ENCODE measurements around the gene KASH5. TPM values are rescaled to one million over a fixed set of nuclear protein-coding genes. Genes with fewer than 3 reads are reported as not detected.

Gene KASH5
- total and polyA plus RNA-seq, 2 donors (not counting 1 experiment from before 2014, with no cell fraction given) = 0.67 to 0.74 TPM

- Histone ChIP-seq H3K4me3 (ENCODE audit: control extremely low read depth in 1 of 5, extremely low read depth in 1 of 5, insufficient read depth in 1 of 5, low read depth in 2 of 5, low read length in 4 of 5) (peak overlapping the region in 2 of 5 experiments; percentile 1 to 32), H3K79me2 (ENCODE audit: control insufficient read depth, insufficient read depth, low read length) (no peaks in the 10 kb centered on the region), H2AFZ (ENCODE audit: insufficient read depth, low read depth, low read length, poor library complexity, severe bottlenecking) (peak overlapping the region; percentile 65), H3K9ac (ENCODE audit: low read length) (peak overlapping the region; percentile 48), H4K20me1 (ENCODE audit: control insufficient read depth, insufficient read depth, low read length, poor library complexity, severe bottlenecking) (no peaks in the 10 kb centered on the region), H3K27me3 (replicated peaks in 1 of 4; ENCODE audit: control extremely low read depth in 1 of 4, control insufficient read depth in 3 of 4, insufficient read depth in 4 of 4, low read length in 3 of 4) (no peaks in the 10 kb centered on the region), H3K4me2 (replicated peaks; ENCODE audit: low read depth, low read length, poor library complexity, severe bottlenecking) (peak overlapping the region; percentile 62), H3K4me1 (ENCODE audit: control insufficient read depth in 2 of 2, insufficient read depth in 2 of 2, low read length in 2 of 2) (peaks cover 21 to 46% of the 10 kb centered on the region in 2 donors), H3K9me3 (ENCODE audit: control extremely low read depth in 1 of 3, control insufficient read depth in 2 of 3, insufficient read depth in 1 of 3, low read length in 2 of 3) (peaks cover 0 to 6% (median 0%) of the 10 kb centered on the region in 3 donors), H3K27ac (ENCODE audit: low read length in 2 of 2) (peak overlapping the region; percentile 51 to 65), H3K36me3 (replicated peaks in 1 of 2; ENCODE audit: control extremely low read depth in 1 of 2, control insufficient read depth in 1 of 2, extremely low read depth in 1 of 2, insufficient read depth in 2 of 2, low read length in 1 of 2) (no peaks in the 10 kb centered on the region)
- H3K9me3 Mint-ChIP-seq (ENCODE audit: insufficient read depth) = no peaks in the 10 kb centered on the region
- ChIA-PET POLR2A (interaction anchor here (0.5 to 2.9 kb wide), 14 partner anchors 12 to 308 kb away, joined by 3 to 18 read pairs (median 4); partner anchors contain the start of genes CD37, FLT3LG and TEAD2), CTCF (interaction anchor here (0.6 to 5.9 kb wide), 52 partner anchors 8 to 289 kb away, joined by 3 to 54 read pairs (median 6); partner anchors contain the start of genes ALDH16A1, CD37, FLT3LG and GFY)
- no peaks in the 10 kb centered on the region for H3K27me3 Mint-ChIP-seq
- H3K4me1 Mint-ChIP-seq = peaks cover 41% of the 10 kb centered on the region
- H3K4me3 Mint-ChIP-seq = peak overlapping the region; percentile 61
- intact Hi-C loops (cut with micrococcal nuclease) = loop anchor here (1.0 to 5.0 kb wide), 5 partner anchors 28 to 164 kb away; partner anchors contain the start of genes CD37, DKKL1 and GFY
- ATAC-seq (ENCODE audit: low read depth) = peak; percentile 82
- WGBS (ENCODE audit: insufficient coverage) = 15% methylated on average over 4 of the region's 9 CpGs
- H3K27ac Mint-ChIP-seq = peak overlapping the region; percentile 92
- peak; percentile 85 for DNase-seq
- TF ChIP-seq EZH2 (IDR thresholded peaks at IDR 0.05; ENCODE audit: borderline replicate concordance, insufficient read depth, low read depth, low read length, poor library complexity, severe bottlenecking) (no peak), CTCF (IDR thresholded peaks at IDR 0.05) (no peak)
These were observed 2.9 kb downstream of the KASH5 start for GRCh38 chr19:49390929-49391359.

Data from B cell (primary cell).